GF-D8 (cell line): ENCODE data around the gene CCT6A.
"Not testable (repeated sequence)": the region's sequence is repeated elsewhere in the genome, so short reads cannot be mapped to it uniquely, and the experiment has no call there.

ENCODE experiments used
- DNase-seq: peaks from one replicate; lab custom pipeline; 2025; lab: John Stamatoyannopoulos, UW

Gene CCT6A, protein sequence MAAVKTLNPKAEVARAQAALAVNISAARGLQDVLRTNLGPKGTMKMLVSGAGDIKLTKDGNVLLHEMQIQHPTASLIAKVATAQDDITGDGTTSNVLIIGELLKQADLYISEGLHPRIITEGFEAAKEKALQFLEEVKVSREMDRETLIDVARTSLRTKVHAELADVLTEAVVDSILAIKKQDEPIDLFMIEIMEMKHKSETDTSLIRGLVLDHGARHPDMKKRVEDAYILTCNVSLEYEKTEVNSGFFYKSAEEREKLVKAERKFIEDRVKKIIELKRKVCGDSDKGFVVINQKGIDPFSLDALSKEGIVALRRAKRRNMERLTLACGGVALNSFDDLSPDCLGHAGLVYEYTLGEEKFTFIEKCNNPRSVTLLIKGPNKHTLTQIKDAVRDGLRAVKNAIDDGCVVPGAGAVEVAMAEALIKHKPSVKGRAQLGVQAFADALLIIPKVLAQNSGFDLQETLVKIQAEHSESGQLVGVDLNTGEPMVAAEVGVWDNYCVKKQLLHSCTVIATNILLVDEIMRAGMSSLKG

DNA sequence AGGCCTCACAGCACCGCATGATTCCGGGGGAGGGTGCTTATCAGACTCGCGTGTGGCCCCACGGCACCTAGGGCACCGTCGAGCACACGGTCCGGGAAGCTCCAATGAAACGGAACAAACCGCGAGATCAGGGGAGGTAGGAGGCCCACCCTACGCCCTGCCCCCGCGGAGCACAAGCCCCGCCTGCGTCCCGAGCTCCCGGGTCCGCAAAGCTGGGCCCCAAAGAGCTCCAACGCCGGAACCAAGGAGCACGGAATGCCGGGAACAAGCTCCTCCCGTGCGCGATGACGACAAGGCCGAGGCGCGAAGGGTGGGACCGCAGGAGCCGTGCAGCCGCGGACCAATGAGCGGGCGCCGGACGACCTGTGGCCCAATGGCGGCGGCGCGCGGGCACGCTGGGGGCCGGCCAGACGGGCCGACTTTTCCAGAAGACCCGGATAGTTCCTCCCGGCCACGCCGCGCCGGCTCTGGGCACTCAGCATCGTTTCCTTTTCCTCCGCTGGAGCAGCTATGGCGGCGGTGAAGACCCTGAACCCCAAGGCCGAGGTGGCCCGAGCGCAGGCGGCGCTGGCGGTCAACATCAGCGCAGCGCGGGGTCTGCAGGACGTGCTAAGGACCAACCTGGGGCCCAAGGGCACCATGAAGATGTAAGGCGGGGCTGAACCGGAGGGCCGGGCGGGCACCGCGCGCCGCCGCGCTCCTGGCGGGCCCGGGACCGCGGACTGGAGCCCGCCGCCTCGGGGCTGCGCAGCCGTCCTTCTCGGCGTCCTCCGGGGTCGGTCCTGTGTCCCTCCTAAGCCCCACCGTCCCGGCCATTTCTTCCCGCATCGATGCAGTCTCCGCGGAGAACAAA is at the start of gene CCT6A, which contains the start of gene PSPH:
TSS of gene CCT6A (plus strand) at position 427 of the 853 bp plus-strand sequence. CDS start at position 511, 84 bp downstream.
TSS of gene PSPH (minus strand) at position 106 of the 853 bp plus-strand sequence. CDS start 30,232 bp downstream, outside the sequence.
- DNase-seq: peak; percentile 95

- DNase-seq: no peak
Observed at GRCh38 chr7:56003749-56004148, 47.8 kb upstream of the CCT6A start.

DNA sequence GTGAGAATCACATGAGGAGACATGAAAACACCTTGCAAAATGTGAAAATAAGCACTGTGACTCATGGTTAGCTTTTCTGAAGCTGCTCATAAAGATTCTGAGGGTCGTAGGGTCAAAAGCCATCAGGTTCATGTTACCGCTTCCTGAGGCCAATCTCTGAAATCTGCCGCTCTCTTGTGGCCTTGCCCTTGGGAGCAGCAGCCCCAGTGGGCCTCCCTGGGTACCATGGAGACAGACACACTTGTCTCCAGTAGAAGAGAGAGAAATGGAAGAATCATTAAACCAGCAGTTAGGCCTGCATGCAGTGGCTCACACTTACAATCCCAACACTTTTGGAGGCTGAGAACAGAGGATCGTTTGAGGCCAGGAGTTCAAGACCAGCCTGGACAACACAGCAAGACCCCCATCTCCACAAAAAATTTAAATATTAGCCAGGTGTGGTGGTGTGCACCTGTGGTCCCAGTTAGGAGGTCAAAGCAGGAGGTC is 44.4 kb upstream of the CCT6A start:
- DNase-seq: no peak

DNA sequence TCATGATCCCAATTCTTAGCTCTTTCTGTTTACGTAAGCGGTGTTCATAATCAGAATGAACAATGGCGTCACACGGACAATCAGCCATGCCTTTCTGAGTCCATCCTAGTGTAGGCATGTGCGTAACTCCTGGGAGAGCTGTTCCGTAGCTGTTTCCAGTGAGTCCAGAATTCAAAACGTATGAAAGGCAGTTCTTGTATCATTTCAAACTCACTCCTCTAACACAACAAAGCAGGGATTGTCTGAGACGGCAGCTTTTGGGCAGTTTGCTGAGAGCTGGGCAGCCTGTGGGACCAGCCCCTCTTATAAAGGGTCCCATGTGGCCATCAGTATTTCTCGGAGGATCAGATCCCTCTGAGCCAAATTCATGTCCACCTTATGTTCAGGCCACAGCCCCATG is 43.7 kb upstream of the CCT6A start:
- DNase-seq: no peak

GRCh38 chr7:56009695-56010094 is 41.9 kb upstream of the CCT6A start:
- no peak for DNase-seq

DNA sequence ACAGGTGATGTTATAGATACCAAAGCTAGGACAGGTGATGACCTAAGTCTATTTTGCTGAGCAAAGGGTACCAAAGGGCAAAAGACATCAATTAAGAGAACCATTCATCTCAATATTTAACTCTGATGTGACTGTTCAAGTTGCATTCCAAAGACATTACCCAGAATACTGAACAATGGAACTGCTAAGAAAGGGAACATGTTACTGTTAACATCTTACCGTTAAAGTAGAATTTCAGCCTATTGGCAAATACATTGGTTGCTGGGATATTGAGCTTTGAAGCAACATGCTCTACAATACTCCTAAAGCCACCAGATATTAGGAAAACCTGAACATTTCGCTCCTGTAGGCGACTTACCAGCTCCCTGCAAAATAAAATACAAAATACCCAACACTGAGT is 34.5 kb upstream of the CCT6A start:
- DNase-seq: not testable (repeated sequence)

- no peak for DNase-seq
Observed at GRCh38 chr7:56019501-56019900, 32.1 kb upstream of the CCT6A start.

DNA sequence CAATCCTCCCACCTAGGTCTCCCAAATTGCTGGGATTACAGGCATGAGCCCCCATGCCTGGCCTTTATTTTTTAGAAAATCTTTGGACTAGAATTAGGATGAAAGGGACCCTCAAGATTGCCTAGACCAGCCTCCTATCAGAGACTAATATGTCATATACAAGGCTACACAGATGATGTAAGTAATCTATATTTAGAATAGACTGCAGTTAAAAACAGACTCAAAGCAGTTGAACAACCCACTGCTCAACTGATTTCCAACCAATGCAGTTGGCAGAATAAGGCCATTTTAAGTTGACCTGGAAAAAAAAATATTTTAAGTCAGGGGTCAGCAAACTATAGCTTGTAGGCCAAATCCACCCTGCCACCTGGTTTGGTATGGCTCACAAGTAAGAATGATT is 28.1 kb upstream of the CCT6A start:
- DNase-seq: no peak

- no peak for DNase-seq
Observed at GRCh38 chr7:56026538-56026937, 25.0 kb upstream of the CCT6A start.

GRCh38 chr7:56028942-56029630 is 22.5 kb upstream of the CCT6A start:
- DNase-seq: no peak

DNA sequence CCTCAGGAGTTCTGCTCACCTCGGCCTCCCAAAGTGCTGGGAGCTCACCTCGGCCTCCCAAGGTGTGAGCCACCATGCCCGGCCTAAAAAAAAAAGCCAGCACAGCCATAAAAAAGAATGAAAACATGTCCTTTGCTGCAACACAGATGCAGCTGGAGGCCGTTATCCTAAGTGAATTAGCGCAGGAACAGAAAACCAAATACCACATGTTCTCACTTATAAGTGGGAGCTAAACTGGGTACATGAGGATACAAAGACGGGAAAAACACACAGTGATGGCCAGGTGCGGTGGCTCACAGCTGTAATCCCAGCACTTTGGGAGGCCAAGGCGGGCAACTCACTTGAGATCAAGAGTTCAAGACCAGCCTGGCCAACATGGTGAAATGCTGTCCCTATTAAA is 21.2 kb upstream of the CCT6A start:
- DNase-seq: no peak

DNA sequence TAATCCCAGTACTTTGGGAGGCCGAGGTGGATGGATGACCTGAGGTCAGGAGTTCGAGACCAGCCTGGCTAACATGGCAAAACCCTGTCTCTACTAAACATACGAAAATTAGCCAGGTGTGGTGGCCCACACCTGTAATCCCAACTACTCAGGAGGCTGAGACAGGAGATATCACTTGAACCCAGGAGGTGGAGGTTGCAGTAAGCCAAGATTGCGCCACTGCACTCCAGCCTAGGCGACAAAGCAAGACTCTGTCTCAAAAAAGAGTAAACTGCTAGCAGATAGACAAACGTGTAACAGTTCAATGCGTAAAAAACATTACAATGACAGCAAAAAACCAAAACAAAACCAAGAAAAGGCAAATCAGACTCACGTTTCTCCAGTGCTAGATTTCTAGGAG is 20.0 kb upstream of the CCT6A start:
- not testable (repeated sequence) for DNase-seq

DNA sequence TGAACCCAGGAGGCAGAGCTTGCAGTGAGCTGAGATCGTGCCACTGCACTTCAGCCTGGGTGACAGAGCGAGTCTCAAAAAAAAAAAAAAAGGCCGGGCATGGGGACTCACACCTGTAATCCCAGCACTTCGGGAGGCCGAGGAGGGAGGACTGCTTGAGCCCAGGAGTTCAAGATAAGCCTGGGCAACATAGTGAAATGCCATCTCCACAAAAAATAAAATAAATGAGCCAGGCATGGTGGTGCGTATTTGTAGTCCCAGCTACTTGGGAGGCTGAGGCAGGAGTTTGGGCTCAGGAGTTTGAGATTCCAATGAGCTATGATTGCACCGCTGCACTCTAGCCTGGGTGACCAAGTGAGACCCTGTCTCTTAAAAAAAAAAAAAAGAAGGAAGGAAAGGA is 19.0 kb upstream of the CCT6A start:
- not testable (repeated sequence) for DNase-seq

DNA sequence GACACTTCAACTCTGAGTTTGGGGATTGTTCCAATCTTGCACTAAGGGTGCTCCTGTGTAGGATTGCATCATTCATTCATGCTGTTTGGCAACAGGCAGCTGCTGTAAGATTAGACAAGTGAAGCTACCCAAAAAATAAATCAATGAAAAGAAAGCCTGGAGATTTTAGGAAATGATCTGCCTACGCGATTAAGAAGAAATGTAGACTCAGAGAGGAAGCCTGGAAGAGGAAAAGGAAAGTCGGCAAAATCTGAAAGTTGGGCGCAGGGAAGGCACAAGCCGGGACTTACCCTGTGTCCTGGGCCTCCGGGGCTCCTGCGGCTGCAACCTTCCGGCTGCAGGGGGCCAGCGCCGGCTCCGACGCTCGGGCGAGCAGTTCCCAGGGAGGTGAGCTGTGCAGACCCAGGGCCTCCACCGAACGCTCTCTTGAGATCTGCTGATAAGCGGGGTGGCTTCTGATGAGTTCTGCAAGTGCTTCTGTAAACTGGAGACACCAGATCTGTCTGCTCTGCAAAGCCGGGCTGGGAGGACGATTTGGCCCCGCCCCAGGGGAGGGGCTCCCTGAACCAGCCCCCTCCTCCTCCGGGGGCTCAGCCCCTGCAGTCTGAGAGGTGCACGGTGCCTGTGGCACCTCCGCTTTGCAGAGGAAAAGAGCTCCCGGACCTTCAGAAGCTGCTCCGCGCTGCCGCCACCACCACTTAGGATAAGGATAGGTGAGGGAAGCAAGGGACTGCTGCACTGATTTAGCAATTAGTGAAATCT is 17.7 kb upstream of the CCT6A start:
- peak; percentile 95 for DNase-seq

DNA sequence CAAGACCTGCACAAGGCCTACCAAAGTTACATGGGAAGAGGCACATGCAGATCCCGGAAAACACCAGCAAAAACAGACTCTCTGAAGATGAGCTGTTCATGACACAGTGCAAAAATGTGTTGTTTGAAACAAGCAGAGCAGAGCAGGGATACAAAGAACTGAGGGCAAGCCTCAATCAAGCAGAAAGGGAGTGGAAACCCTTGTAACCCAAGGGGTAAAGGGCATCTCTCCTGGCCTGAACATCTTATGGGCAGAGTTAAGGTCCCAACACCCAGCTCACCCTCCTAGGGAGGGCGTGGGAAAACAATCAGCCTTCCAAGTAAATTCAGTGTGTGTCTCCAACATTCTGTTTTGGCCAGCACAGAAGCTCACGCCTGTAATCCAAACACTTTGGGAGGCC is 10.8 kb upstream of the CCT6A start:
- DNase-seq: no peak

DNA sequence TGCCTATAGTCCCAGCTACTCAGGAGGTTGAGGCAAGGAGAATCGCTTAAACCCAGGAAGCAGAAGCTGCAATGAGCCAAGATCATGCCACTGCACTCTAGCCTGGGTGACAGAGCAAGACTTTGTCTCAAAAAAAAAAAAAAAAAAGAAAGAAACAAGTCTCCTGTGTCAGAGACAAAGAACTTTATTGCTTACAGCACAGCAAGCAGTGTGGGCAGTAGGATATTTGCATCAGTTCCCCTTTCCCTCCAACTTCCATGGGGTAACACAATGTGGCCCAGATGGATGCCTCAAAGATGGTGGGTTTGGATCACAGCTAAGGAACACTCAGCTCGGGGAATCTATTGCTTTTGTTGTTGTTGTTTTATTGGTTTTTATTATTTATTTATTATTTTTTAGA is 5.8 kb upstream of the CCT6A start:
- not testable (repeated sequence) for DNase-seq

DNA sequence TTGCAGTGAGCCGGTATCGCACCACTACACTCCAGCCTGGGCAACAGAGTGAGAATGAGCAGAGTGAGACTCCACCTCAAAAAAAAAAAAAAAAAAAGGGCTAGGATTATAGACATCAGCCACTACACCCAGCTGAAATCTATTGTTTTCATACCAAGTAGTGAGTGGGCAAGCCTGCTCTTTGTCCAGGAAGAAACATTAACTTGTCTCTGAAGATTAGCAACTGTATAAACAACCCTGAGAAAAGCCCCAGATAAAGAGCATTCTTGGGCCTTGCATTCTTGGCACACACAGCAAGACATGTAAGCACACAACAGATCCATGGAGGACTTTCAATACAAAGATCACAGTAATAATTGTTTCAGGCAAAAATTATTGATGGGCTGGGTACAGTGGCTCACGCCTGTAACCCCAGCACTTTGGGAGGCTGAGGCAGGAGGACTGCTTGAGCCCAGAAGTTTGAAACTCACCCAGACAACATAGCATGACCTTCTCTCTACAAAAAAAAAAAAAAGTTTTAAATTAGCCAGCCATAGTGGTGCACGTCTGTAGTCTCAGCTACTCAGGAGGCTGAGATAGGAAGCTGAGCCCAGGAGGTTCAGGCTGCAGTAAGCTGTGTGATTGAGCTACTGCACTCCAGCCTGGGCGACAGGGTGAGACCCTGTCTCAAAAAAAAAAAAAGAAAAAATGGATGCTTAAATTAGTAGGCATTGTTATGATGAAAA is 4.7 kb upstream of the CCT6A start:
- DNase-seq: no peak

GRCh38 chr7:56047446-56048116 is 4.0 kb upstream of the CCT6A start:
- DNase-seq: not testable (repeated sequence)

- no peak for DNase-seq
Observed at GRCh38 chr7:56048245-56048644, 3.3 kb upstream of the CCT6A start.

DNA sequence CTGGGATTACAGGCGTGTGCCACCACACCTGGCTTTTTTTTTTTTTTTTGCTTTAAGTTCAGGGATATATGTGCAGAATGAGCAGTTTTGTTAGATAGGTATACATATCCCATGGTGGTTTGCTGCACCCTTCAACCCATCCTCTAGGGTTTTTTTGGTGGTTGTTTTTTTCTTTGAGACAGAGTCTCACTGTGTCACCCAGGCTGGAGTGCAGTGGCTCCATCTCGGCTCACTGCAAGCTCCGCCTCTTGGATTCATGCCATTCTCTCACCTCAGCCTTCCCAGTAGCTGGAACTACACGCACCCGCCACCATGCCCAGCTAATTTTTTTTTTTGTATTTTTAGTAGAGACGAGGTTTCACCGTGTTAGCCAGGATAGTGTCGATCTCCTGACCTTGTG is 2.8 kb upstream of the CCT6A start:
- DNase-seq: not testable (repeated sequence)
